Testis (tissue), 3 donors: ENCODE results near the gene PTPN12. TPM values are rescaled to one million over a fixed set of nuclear protein-coding genes. Genes with fewer than 3 reads are reported as not detected.
"Not testable (repeated sequence)": the region's sequence is repeated elsewhere in the genome, so short reads cannot be mapped to it uniquely, and the experiment has no call there.

Source experiments
- DNase-seq: peaks from one replicate; pipeline ENCODE4 v3.0.0-alpha.2; 2019
- H3K27ac ChIP-seq, 2 donors: fragments of 200-600 bp; sonication (generic); one replicate each; pipeline ENCODE4 v1.5.1; 2019
- H3K27me3 ChIP-seq: fragments of 200-600 bp; sonication (generic); one replicate; pipeline ENCODE4 v1.5.1; 2019
- H3K36me3 ChIP-seq: fragments of 200-600 bp; sonication (generic); one replicate; pipeline ENCODE4 v1.5.1; 2017; ENCODE audit warnings: low read depth; ENCODE audit errors: missing control alignments
- H3K4me1 ChIP-seq: fragments of 200-600 bp; sonication (generic); one replicate; pipeline ENCODE4 v1.5.1; 2019
- H3K4me3 ChIP-seq, 2 donors: fragments of 200-600 bp; sonication (generic); one replicate each; pipeline ENCODE4 v1.5.1; 2017 to 2019
- H3K9me3 ChIP-seq: fragments of 200-600 bp; sonication (generic); one replicate; pipeline ENCODE4 v1.5.1; 2017
- POLR2A ChIP-seq: fragments of 450-650 bp; IDR thresholded peaks from one replicate; pipeline ENCODE4 v1.6.1; 2017; ENCODE audit warnings: antibody characterized with exemption, mild to moderate bottlenecking, moderate library complexity
- WGBS, 2 donors: methylation state at CpG; one replicate each; pipeline ENCODE4 v1.1.5; 2018; 5-methylcytosine and 5-hydroxymethylcytosine counted together
- intact Hi-C: fragments of 100-400 bp; cut with DNase I; formaldehyde crosslinking; loops from one replicate; pipeline ENCODE4 v1.15.1; 2023; ENCODE audit warnings: low total_unique reads
- polyA plus RNA-seq: library from polyadenylated mRNA; stranded (reverse); fragments of 350-450 nt; fragmentation: Illumina TruSeq; extraction: RNeasy Lipid Tissue Mini Kit (QIAGEN cat#74804); gene quantifications from one replicate; pipeline ENCODE4 v1.2.3, GENCODE V29; 2014; ENCODE audit warnings: low read depth, low replicate concordance; ENCODE audit not compliant: insufficient read depth
- total RNA-seq, 2 donors: library from RNA; depleted of rRNA; stranded (reverse); fragments of >200 nt; gene quantifications; one replicate each; pipeline ENCODE4 v1.2.3, GENCODE V29; 2016
- TF ChIP-seq, protein P1 (sequence below), 3 experiments: fragments of 450-650 bp in 2 of 3; fragments of 200-600 bp in 1 of 3; sonication (generic) in 1 of 3; IDR thresholded peaks; one replicate each; pipeline ENCODE4 v1.5.1; 2016 to 2019; ENCODE audit warnings: antibody characterized with exemption in 3 of 3, mild to moderate bottlenecking in 2 of 3, moderate library complexity in 1 of 3

Gene PTPN12
- total and polyA plus RNA-seq, 3 donors from 2014 or later, result 36.7 to 86.5 (median 82.5) TPM

DNA sequence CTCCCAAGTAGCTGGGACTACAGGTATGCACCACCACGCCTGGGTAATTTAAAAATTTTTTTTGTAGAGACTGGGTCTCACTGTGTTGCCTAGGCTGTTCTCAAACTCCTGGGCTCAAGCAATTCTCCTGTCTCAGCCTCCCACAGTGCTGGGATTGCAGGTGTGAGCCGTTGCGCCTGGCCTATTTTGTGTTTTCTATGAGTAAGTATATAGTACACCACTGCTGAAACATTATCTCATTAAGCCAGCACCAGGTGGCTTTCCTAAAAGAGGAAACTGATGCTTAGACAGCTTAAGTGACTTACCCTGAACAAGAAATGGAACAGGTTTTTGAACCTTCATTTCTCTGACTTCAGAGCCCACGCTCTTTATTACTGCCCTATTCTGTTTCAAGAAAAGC is 7.8 kb upstream of the PTPN12 start:
- DNase-seq, result no peak
- Histone ChIP-seq H3K4me3 (no peak overlapping the region), H3K27ac (no peak overlapping the region), H3K36me3 (no peaks in the 10 kb centered on the region), H3K9me3 (no peaks in the 10 kb centered on the region), H3K27me3 (no peaks in the 10 kb centered on the region), H3K4me1 (no peaks in the 10 kb centered on the region)
- intact Hi-C loops, result no loop called here
- WGBS, 2 donors, result 91 to 99% methylated on average over 4 of the region's 4 CpGs
- TF ChIP-seq POLR2A, result no peak
- TF ChIP-seq, protein P1, sequence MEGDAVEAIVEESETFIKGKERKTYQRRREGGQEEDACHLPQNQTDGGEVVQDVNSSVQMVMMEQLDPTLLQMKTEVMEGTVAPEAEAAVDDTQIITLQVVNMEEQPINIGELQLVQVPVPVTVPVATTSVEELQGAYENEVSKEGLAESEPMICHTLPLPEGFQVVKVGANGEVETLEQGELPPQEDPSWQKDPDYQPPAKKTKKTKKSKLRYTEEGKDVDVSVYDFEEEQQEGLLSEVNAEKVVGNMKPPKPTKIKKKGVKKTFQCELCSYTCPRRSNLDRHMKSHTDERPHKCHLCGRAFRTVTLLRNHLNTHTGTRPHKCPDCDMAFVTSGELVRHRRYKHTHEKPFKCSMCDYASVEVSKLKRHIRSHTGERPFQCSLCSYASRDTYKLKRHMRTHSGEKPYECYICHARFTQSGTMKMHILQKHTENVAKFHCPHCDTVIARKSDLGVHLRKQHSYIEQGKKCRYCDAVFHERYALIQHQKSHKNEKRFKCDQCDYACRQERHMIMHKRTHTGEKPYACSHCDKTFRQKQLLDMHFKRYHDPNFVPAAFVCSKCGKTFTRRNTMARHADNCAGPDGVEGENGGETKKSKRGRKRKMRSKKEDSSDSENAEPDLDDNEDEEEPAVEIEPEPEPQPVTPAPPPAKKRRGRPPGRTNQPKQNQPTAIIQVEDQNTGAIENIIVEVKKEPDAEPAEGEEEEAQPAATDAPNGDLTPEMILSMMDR (IDR thresholded peaks at IDR 0.05), result no peak

DNA sequence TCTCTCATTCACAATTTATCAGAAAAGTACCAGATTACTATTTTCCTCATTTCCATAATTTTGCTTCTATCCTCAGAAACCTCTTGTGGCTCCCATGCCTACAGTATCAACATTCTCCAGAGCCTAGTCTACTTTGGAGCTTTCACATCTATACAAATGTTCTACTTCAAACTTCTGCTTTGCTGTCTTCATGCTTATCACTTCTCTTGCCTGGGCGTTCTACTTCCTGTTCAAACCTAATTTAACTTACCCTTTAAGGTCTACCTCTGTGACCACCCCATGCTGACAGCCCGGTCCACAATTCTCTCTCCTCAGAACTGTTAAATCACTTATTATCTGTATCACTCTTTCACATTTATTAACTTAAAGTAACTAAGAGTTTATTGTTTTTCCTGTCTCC is 6.1 kb upstream of the PTPN12 start:
- no peak overlapping the region for H3K4me3 ChIP-seq
- H3K9me3 ChIP-seq, result no peaks in the 10 kb centered on the region
- TF ChIP-seq, protein P1 (IDR thresholded peaks at IDR 0.05), result no peak
- TF ChIP-seq POLR2A, result no peak
- H3K4me1 ChIP-seq, result no peaks in the 10 kb centered on the region
- no peak overlapping the region for H3K27ac ChIP-seq
- 52 to 67% methylated on average over 2 of the region's 2 CpGs for WGBS, 2 donors
- H3K36me3 ChIP-seq, result no peaks in the 10 kb centered on the region
- DNase-seq, result no peak
- intact Hi-C loops, result no loop called here
- H3K27me3 ChIP-seq, result no peaks in the 10 kb centered on the region

DNA sequence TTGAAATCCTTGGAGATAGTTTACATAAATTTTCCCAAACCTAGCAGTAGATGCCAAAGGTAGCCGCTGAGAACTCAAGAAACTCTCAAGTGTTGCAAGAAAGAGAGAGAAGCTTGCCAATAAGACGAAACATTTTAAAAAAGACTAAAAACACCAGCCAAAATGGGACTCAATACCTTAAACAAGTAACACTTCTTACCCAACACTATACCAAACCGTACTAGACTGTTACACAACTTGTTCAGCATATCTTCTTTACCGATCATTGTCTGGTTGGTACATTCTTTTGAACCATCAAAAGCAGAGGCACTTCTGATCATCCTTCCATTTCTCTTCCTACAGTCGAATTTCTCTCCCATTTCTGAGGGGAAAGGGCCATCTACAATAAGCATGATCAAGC is 4.8 kb upstream of the PTPN12 start:
- DNase-seq, result no peak
- Histone ChIP-seq H3K27me3 (no peaks in the 10 kb centered on the region), H3K36me3 (no peaks in the 10 kb centered on the region), H3K4me3 (no peak overlapping the region), H3K27ac (no peak overlapping the region), H3K9me3 (no peaks in the 10 kb centered on the region), H3K4me1 (no peaks in the 10 kb centered on the region)
- TF ChIP-seq, protein P1 (IDR thresholded peaks at IDR 0.05), result no peak
- no peak for TF ChIP-seq POLR2A
- intact Hi-C loops, result no loop called here
- 68 to 86% methylated on average over 5 of the region's 5 CpGs for WGBS, 2 donors

DNA sequence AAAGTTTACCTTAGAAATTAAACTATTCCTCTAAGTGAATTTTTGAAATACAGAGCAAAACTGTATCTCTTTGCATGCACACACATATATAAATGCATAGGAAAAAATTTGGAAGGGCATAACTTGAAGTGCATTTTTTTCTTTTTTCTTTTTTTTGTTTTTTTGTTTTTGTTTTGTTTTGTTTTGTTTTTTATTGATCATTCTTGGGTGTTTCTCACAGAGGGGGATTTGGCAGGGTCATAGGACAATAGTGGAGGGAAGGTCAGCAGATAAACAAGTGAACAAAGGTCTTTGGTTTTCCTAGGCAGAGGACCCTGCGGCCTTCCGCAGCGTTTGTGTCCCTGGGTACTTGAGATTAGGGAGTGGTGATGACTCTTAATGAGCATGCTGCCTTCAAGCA is 4.4 kb upstream of the PTPN12 start:
- H3K27ac ChIP-seq, intact Hi-C loops, H3K4me1 ChIP-seq, DNase-seq, H3K36me3 ChIP-seq, H3K4me3 ChIP-seq, H3K27me3 ChIP-seq, H3K9me3 ChIP-seq: not testable (repeated sequence)
- 41 to 83% methylated on average over 1 to 3 of the region's 3 CpGs for WGBS, 2 donors

DNA sequence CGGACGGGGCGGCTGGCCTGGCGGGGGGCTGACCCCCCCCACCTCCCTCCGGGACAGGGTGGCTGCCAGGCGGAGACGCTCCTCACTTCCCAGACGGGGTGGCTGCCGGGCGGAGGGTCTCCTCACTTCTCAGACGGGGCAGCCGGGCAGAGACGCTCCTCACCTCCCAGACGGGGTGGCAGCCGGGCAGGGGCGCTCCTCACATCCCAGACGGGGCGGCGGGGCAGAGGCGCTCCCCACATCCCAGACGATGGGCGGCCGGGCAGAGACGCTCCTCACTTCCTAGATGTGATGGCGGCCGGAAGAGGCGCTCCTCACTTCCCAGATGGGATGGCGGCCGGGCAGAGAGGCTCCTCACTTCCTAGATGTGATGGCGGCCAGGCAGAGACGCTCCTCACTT is 3.0 kb upstream of the PTPN12 start:
- DNase-seq, H3K36me3 ChIP-seq, H3K9me3 ChIP-seq, intact Hi-C loops, H3K27ac ChIP-seq, H3K27me3 ChIP-seq, H3K4me1 ChIP-seq: not testable (repeated sequence)
- WGBS, 2 donors, result 81% methylated on average over 15 of the region's 31 CpGs; no CpG with 5 or more reads in 1 of the 2 donors
- peak overlapping the region in 1 of 2 donors; percentile 39 for H3K4me3 ChIP-seq

DNA sequence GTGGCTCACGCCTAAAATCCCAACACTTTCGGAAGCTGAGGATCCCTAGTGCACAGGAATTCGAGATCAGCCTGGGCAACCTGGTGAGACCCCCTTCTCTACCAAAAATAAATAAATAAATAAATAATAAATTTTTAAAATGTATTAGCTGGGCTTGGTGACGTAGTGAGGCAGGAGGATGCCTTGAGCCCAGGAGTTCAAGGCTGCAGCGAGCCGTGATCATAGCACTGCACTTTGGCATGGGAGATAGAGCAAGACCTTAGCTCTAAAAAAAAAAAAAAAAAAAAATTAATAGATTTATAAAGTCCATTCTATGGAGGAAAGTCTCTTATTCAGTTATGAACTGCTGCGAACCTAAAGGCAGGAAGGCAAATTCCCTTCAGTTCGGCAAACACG is 1.1 kb upstream of the PTPN12 start:
- DNase-seq, result no peak
- WGBS, 2 donors, result 26 to 29% methylated on average over 9 of the region's 9 CpGs

More for the DNA sequence above, 1.1 kb upstream of the PTPN12 start:
- H3K27me3 ChIP-seq, result no peaks in the 10 kb centered on the region
- H3K36me3 ChIP-seq, result no peaks in the 10 kb centered on the region
- TF ChIP-seq, protein P1 (IDR thresholded peaks at IDR 0.05), result no peak
- no peaks in the 10 kb centered on the region for H3K9me3 ChIP-seq
- intact Hi-C loops, result no loop called here
- peak overlapping the region; percentile 87 to 95 for H3K4me3 ChIP-seq
- H3K4me1 ChIP-seq, result no peaks in the 10 kb centered on the region
- peak overlapping the region in 1 of 2 donors; percentile 96 for H3K27ac ChIP-seq
